Central memory CD4-positive, alpha-beta T cell (primary cell): ENCODE measurements around the gene CAPN12.
"Not testable (repeated sequence)": the region's sequence is repeated elsewhere in the genome, so short reads cannot be mapped to it uniquely, and the experiment has no call there.

ENCODE experiments used
- DNase-seq: peaks from one replicate; pipeline ENCODE4 v3.0.0; 2022
- total RNA-seq, 3 experiments: gene quantifications; one replicate each; lab custom pipeline; 2026; lab: John Stamatoyannopoulos, UW

Gene CAPN12, protein sequence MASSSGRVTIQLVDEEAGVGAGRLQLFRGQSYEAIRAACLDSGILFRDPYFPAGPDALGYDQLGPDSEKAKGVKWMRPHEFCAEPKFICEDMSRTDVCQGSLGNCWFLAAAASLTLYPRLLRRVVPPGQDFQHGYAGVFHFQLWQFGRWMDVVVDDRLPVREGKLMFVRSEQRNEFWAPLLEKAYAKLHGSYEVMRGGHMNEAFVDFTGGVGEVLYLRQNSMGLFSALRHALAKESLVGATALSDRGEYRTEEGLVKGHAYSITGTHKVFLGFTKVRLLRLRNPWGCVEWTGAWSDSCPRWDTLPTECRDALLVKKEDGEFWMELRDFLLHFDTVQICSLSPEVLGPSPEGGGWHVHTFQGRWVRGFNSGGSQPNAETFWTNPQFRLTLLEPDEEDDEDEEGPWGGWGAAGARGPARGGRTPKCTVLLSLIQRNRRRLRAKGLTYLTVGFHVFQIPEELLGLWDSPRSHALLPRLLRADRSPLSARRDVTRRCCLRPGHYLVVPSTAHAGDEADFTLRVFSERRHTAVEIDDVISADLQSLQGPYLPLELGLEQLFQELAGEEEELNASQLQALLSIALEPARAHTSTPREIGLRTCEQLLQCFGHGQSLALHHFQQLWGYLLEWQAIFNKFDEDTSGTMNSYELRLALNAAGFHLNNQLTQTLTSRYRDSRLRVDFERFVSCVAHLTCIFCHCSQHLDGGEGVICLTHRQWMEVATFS
- total RNA-seq: 0.32 to 4.2 (median 1.3) reads per million in 3 experiments

DNA sequence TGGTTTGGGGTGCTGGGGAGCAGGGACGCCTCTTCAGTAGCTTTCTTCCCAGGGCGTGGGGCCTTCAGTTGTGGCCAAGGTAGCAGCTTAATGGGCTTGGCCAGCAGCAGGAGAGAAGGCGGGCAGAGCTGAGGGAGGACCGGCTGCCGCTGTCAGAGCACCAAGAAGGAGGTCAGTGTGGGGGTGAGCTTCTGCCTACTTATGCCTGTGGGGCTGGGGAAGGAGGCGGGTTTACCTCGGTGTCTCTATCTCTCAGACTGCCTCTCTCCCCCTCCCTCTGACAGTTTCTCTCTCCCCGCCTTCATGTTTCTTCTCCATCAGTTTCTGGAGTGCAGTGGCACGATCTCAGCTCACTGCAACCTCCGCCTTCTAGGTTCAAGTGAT lies at the start of gene CAPN12:
Gene CAPN12 (minus strand): TSS at position 177 of the 384 bp plus-strand sequence. CDS start 309 bp downstream, outside the sequence.
- no peak for DNase-seq

- no peak for DNase-seq
Observed at GRCh38 chr19:38793671-38794070, 49.4 kb upstream of the CAPN12 start.

- DNase-seq: no peak
Observed at GRCh38 chr19:38793177-38793576, 48.9 kb upstream of the CAPN12 start.

- no peak for DNase-seq
Observed at GRCh38 chr19:38792250-38793111, 48.2 kb upstream of the CAPN12 start.

DNA sequence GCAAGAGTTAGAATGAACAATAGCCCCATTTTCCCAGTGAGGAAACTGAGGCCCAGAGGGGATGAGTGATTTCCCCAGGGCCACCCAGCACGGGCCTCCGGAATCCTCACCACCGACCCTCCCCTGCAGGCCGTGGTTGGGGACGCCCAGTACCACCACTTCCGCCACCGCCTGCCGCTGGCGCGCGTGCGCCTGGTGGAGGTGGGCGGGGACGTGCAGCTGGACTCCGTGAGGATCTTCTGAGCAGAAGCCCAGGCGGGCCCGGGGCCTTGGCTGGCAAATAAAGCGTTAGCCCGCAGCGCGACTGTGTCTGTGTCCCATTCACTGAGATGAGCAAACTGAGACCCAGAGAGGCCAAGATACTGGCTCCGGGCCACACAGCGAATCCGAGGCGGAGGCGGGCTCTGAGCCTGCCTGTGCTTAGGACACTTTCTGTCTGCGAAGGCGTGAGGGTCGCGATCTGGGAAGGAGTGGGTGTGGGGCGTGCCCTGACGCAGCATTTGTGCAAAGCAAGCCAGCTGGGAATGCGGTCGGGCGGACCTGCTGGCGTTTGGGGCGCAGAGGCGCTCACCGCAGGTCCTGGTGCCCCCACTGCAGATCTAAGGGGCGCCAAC lies 47.3 kb upstream of the CAPN12 start:
- DNase-seq: not testable (repeated sequence)

DNA sequence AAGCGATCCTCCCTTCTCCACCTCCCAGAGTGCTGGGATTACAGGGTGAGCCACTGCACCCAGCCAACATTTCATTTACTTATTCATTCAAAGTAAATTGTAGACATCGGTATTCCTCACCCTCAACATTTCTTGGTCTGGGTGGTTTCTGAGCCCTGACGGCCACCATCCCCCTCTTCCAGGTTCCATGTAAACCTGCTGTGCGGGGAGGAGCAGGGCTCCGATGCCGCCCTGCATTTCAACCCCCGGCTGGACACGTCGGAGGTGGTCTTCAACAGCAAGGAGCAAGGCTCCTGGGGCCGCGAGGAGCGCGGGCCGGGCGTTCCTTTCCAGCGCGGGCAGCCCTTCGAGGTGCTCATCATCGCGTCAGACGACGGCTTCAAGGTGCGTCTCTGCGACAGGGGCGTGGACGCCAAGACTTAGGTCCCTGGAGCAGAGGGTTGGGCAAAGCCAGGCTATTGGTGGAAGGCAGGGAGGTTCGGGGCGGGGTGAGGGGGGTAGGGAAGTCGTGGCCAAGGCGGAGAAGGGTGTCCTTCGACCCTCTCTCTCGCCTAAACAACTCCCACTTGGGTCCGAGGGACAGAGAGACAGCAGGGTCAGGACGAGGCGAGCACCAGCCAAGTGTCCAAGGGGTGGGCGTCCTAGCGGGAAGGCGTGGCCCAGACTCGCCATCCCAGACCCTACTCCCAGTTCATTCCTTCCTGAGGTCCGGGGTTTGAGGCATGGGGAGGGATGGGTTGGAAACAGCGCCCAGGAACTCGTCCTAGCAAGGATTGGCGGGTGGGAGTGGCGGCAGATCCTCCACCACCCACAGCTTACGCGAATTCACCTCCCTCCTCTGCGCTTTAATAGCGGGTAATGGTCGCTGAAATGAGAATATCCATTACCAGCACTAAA lies 46.5 kb upstream of the CAPN12 start:
- not testable (repeated sequence) for DNase-seq

DNA sequence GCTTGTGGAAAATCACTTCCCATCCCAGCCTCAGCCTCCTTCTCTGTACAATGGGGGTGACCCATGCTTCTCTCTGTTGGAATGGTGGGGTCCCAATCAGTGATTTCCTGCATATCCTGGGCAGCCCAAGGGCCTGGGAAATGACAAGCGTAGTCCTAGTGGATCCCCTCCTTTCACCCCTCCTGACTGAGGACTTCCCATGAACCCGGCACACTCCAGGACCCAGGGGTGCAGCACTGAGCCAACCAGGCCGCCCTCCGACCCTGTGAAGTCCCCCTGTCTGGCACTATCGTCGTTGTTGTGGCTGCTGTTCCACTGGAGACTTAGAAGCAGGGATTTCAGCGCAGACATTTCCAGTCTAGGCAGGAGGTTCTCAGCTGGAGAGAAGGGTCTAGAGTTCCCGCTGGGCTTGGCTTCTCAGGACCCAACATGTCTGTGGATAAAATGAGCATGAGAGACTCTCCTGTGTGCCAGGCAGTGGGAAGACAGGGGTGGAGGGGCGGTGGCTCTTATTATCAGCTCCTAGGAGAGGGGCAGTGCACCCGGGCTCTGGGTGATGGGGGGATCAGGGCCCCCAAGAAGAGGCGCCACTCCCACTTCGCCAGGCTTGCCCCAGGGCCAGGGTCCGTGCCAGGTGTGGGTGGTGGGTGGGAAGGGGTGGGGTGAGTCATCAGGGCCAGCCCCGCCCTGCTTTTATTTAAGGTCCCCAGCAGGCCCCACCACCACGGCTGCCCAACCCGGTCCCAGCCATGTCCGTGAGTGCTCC lies 44.4 kb upstream of the CAPN12 start, which contains the start of gene LGALS7B:
Gene LGALS7B (plus strand): TSS at position 723 of the 766 bp plus-strand sequence. CDS start 27 bp downstream, at position 750.
- DNase-seq: no peak

DNA sequence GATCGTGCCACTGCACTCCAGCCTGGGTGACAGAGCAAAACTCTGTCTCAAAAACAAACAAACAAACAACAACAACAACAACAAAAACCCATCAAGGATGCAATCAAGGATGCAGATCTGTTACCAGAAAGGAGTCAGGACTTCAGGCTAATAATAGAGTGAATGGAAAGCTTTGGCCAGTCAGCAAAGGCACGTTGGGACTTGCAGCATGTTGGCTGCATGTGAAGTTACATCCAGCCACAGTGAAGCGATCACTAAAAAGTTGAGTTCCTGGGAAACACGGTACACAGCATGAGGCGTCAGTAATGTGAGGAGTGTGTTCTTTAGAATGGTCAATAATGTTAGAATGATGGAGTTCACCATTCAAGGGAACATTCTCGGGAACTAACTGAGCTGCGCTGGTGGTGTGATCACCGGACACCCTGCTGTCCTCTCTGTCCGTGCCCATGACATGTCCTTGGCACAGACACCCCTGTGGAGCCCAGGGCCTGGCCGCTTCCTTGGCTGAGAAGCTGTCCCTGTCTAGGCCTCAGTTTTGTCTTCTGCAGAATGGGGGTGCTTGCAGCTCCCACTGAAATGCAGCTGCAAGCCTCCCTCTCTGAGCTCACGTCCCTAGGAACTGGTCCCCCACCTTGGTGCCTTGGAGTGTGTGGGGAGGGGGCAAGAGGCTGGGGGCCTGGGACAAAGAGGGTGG lies 42.4 kb upstream of the CAPN12 start:
- DNase-seq: no peak

GRCh38 chr19:38786061-38786460 lies 41.8 kb upstream of the CAPN12 start:
- not testable (repeated sequence) for DNase-seq

DNA sequence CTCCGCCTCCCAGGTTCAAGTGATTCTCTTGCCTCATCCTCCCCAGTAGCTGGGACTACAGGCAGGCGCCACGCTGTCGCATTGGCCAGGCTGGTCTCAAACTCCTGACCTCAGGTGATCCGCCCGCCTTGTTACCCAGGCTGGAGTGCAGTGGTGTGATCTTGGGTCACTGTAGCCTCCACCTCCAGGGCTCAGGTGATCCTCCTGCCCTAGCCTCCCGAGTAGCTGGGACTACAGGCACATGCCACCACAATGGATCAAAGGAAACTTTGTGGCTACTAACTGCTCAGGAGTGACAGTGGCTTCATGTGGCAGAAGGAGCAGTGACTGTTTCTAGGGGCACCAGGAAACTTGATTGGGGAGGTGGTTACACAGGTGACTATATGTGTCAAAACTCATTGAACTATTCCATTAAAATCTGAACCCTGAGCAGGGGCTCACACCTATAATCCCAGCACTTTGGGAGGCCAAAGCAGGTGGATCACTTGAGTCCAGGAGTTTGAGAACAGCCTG lies 41.0 kb upstream of the CAPN12 start:
- no peak for DNase-seq

DNA sequence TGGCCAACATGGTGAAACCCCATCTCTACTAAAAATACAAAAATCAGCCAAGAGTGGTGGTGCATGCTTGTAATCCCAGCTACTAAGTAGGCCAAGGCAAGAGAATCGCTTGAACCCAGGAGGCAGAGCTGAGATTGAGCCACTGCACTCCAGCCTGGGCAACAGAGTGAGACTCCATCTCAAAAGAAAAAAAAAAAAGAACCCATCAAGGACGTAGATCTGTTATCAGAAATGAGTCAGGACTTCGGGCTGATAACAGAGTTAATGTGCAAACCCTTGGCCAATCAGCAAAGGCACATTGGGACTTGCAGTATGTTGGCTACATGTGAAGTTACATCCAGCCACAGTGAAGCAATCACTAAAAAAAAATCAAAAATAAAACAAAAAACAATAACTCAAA lies 40.0 kb upstream of the CAPN12 start:
- DNase-seq: no peak

DNA sequence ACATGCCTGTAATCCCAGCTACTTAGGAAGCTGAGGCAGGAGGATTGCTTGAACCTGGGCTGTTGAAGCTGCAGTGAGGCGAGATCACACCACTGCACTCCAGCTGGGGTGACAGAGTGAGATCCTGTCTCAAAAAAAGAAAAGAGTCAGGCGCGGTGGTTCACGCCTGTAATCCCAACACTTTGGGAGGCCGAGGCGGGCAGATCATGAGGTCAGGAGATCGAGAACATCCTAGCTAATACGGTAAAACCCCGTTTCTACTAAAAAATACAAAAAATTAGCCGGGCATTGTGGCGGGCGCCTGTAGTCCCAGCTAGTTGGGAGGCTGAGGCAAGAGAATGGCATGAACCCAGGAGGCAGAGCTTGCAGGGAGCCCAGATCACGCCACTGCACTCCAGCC lies 37.9 kb upstream of the CAPN12 start:
- DNase-seq: not testable (repeated sequence)

DNA sequence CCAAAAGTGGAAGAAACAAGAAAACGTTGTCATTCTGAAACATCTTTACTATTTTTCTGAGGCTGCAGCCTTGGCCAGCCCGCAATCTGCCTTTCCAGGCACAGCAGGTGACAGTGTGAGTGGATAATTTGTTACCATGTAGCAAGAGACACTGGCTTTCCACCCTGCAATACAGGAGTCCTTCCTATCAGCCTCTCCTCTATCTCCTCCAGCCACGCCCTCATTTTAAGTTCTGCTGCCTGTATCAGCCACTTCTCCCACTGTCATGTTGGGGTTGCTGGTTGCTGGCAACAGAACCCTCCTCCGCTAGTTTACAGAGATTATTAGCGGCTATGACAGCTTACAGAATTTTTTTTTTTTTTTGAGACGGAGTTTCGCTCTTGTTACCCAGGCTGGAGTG lies 36.8 kb upstream of the CAPN12 start:
- DNase-seq: no peak

DNA sequence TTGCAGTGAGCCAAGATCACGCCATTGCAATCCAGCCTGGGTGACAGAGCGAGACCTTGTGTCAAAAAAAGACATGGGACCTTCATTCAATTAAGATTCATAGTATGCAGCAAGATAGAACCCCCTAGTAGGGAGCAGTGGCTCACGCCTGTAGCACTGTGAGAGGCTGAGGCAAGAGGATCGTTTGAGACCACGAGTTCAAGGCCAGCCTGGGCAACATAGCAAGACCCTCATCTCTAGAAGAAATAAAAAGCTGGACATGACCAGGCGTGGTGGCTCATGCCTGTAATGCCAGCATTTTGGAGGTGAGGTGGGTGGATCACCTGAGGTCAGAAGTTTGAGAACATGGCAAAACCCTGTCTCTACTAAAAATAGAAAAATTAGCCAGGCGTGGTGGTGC lies 36.2 kb upstream of the CAPN12 start:
- DNase-seq: no peak

GRCh38 chr19:38778733-38779132 lies 34.5 kb upstream of the CAPN12 start:
- no peak for DNase-seq

DNA sequence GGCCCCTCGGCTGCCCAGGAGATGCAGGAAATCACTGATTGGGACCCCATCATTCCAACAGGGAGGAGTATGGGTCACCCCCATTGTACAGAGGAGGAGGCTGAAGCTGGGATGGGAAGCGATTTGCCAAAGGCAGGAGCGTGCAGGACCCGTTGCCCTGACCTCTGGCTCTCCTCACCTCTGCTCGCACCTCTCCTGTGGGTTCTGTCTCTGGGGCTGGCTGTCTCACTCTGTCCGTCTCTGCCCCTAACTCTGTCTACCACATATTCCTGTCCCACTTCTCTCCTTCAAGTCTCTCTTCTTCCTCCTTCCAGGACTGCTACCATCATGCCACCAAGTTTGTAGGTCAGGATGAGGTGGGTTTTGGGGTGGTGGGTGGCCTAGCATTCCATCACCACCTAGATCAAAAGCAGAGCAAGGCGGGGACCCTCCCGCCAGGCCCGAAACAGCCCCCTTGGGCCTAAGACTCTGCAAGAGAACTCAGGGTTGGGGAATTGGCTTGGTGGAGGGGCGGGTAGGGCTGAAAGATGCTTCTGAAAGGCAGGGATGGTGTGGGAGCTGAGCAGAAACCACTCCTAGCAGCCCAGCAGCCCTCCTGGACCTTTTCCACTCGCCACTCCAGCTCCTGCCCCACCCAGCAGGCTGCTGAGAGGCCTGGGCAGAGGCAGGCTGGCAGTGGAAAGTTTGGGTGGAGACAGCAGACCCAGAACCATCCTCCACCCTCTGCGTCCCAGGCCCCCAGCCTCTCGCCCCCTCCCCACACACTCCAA lies 30.1 kb upstream of the CAPN12 start:
- DNase-seq: no peak

GRCh38 chr19:38773469-38774177 lies 29.3 kb upstream of the CAPN12 start, which contains the start of gene LGALS7:
LGALS7 (minus strand) TSS chr19:38773517; CDS start chr19:38773492, 25 bp downstream.
- DNase-seq: no peak

GRCh38 chr19:38771569-38771968 lies 27.3 kb upstream of the CAPN12 start:
- DNase-seq: not testable (repeated sequence)
